HEK293 (cell line): Measurements from ENCODE around the gene KRT8.
A peak's percentile ranks its signal among the peaks of the same experiment; 100 is the strongest.

ENCODE experiments used
- CTCF ChIA-PET: fragments of 350-600 bp; formaldehyde crosslinking; extraction: SDS; loops from one replicate; lab custom pipeline; 2021; ENCODE audit warnings: antibody characterized with exemption; lab: Yijun Ruan, JAX
- POLR2A ChIA-PET: fragments of 300-600 bp; formaldehyde crosslinking; extraction: SDS; loops from one replicate; lab custom pipeline; 2020; ENCODE audit warnings: antibody characterized with exemption, inconsistent platforms; lab: Yijun Ruan, JAX
- H3K27ac ChIP-seq: fragments of 200-500 bp; sonication (Bioruptor generic); 2 replicates; pipeline ENCODE4 v1.5.1; 2014; ENCODE audit warnings: low read depth, low read length, control low read depth, inconsistent platforms; ENCODE audit errors: extremely low read depth
- H3K36me3 ChIP-seq, 2 experiments: fragments of 200-500 bp in 1 of 2; sonication (Bioruptor generic) in 1 of 2; 1 replicate in 1 of 2; 2 replicates in 1 of 2; pipeline ENCODE4 v1.5.1; 2014 to 2017; ENCODE audit warnings: inconsistent platforms in 2 of 2, low read length in 2 of 2; ENCODE audit not compliant: control insufficient read depth in 2 of 2, insufficient read depth in 1 of 2
- H3K4me1 ChIP-seq: fragments of 200-500 bp; sonication (Bioruptor generic); 2 replicates; pipeline ENCODE4 v1.5.1; 2014; ENCODE audit warnings: mild to moderate bottlenecking, low read length, inconsistent platforms; ENCODE audit not compliant: control insufficient read depth, insufficient read depth
- H3K4me3 ChIP-seq: 2 replicates; pipeline ENCODE4 v1.5.1; 2011; ENCODE audit warnings: low read depth, mild to moderate bottlenecking, control low read depth, low read length, moderate library complexity
- H3K9me3 ChIP-seq: fragments of 200-500 bp; sonication (Bioruptor generic); 2 replicates; pipeline ENCODE4 v1.5.1; 2014; ENCODE audit warnings: low read depth, low read length, inconsistent platforms; ENCODE audit not compliant: control insufficient read depth, insufficient read depth
- CTCF ChIP-seq: fragments of 450-650 bp; formaldehyde crosslinking; IDR thresholded peaks from 2 replicates; pipeline ENCODE4 v1.5.1; 2016; ENCODE audit warnings: missing biosample characterization, missing genetic modification characterization
- GLIS1 ChIP-seq: fragments of 450-650 bp; formaldehyde crosslinking; IDR thresholded peaks from 2 replicates; pipeline ENCODE4 v1.5.1; 2016; ENCODE audit warnings: missing biosample characterization, missing genetic modification characterization
- HOXC10 ChIP-seq: sonication (generic); formaldehyde crosslinking; IDR thresholded peaks from 2 replicates; pipeline ENCODE4 v1.8.1; 2023; ENCODE audit warnings: mild to moderate bottlenecking, missing genetic modification reagents
- HOXD13 ChIP-seq: sonication (generic); formaldehyde crosslinking; IDR thresholded peaks from 2 replicates; pipeline ENCODE4 v1.8.0; 2022; ENCODE audit warnings: missing genetic modification reagents, borderline replicate concordance
- MEIS1 ChIP-seq: sonication (generic); formaldehyde crosslinking; IDR thresholded peaks from 2 replicates; pipeline ENCODE4 v1.8.1; 2022; ENCODE audit warnings: missing genetic modification reagents, mild to moderate bottlenecking, borderline replicate concordance
- SP3 ChIP-seq: fragments of 450-650 bp; formaldehyde crosslinking; IDR thresholded peaks from 2 replicates; pipeline ENCODE4 v1.5.1; 2016; ENCODE audit warnings: missing biosample characterization, missing genetic modification characterization
- WT1 ChIP-seq: fragments of 450-650 bp; formaldehyde crosslinking; IDR thresholded peaks from 2 replicates; pipeline ENCODE4 v1.5.1; 2016; ENCODE audit warnings: missing biosample characterization, missing genetic modification characterization
- YY1 ChIP-seq: fragments of 450-650 bp; formaldehyde crosslinking; IDR thresholded peaks from 2 replicates; pipeline ENCODE4 v1.5.1; 2018; ENCODE audit warnings: missing biosample characterization, missing genetic modification characterization
- ZBTB10 ChIP-seq: fragments of 450-650 bp; formaldehyde crosslinking; IDR thresholded peaks from 2 replicates; pipeline ENCODE4 v1.5.1; 2016; ENCODE audit warnings: missing biosample characterization, missing genetic modification characterization
- ZBTB6 ChIP-seq: fragments of 450-650 bp; formaldehyde crosslinking; IDR thresholded peaks from 2 replicates; pipeline ENCODE4 v1.5.1; 2017; ENCODE audit warnings: missing biosample characterization, missing genetic modification characterization
- ZNF157 ChIP-seq: fragments of 450-650 bp; formaldehyde crosslinking; IDR thresholded peaks from 2 replicates; pipeline ENCODE4 v1.5.1; 2016; ENCODE audit warnings: missing biosample characterization, missing genetic modification characterization
- ZNF2 ChIP-seq: fragments of 450-650 bp; formaldehyde crosslinking; IDR thresholded peaks from 2 replicates; pipeline ENCODE4 v1.5.1; 2016; ENCODE audit warnings: missing biosample characterization, missing genetic modification characterization
- ZNF292 ChIP-seq: fragments of 450-650 bp; formaldehyde crosslinking; IDR thresholded peaks from 2 replicates; pipeline ENCODE4 v1.5.1; 2016; ENCODE audit warnings: low read depth, missing biosample characterization, missing genetic modification characterization, borderline replicate concordance
- ZNF366 ChIP-seq: fragments of 450-650 bp; formaldehyde crosslinking; conservative IDR thresholded peaks from 2 replicates; pipeline ENCODE4 v1.5.1; 2016; ENCODE audit warnings: missing biosample characterization, missing genetic modification characterization
- ZNF449 ChIP-seq: fragments of 450-650 bp; formaldehyde crosslinking; IDR thresholded peaks from 2 replicates; pipeline ENCODE4 v1.5.1; 2017; ENCODE audit warnings: missing biosample characterization, mild to moderate bottlenecking, missing genetic modification characterization, moderate library complexity
- ZNF513 ChIP-seq: fragments of 450-650 bp; IDR thresholded peaks from 2 replicates; pipeline ENCODE4 v1.5.1; 2018; ENCODE audit warnings: missing biosample characterization, missing genetic modification characterization
- ZNF544 ChIP-seq: fragments of 450-650 bp; formaldehyde crosslinking; IDR thresholded peaks from 2 replicates; pipeline ENCODE4 v1.5.0; 2017; ENCODE audit warnings: missing biosample characterization, missing genetic modification characterization
- ZNF555 ChIP-seq: fragments of 450-650 bp; formaldehyde crosslinking; conservative IDR thresholded peaks from 2 replicates; pipeline ENCODE4 v1.5.1; 2017; ENCODE audit warnings: missing biosample characterization, mild to moderate bottlenecking, missing genetic modification characterization, inconsistent platforms
- ZNF660 ChIP-seq: fragments of 450-650 bp; IDR thresholded peaks from 2 replicates; pipeline ENCODE4 v1.5.1; 2018; ENCODE audit warnings: missing biosample characterization, mild to moderate bottlenecking, missing genetic modification characterization
- ZNF692 ChIP-seq: fragments of 450-650 bp; formaldehyde crosslinking; IDR thresholded peaks from 2 replicates; pipeline ENCODE4 v1.5.1; 2016; ENCODE audit warnings: missing biosample characterization, missing genetic modification characterization
- ZNF843 ChIP-seq: fragments of 450-650 bp; formaldehyde crosslinking; IDR thresholded peaks from 2 replicates; pipeline ENCODE4 v1.5.1; 2016; ENCODE audit warnings: missing biosample characterization, missing genetic modification characterization

KRT8 gene

GRCh38 chr12:52877242-52877641 is 27.6 kb downstream of the KRT8 start (continued):
- no peak for TF ChIP-seq HOXD13
- TF ChIP-seq ZBTB10 (tag by site-specific recombination) = no peak
- TF ChIP-seq CTCF (tag by site-specific recombination) = 0 out of 2 replicates have a peak, but pooled peaks have one; percentile 10
- TF ChIP-seq ZNF292 (tag by site-specific recombination) = no peak
- TF ChIP-seq ZNF843 = no peak
- TF ChIP-seq GLIS1 (tag by site-specific recombination) = no peak
- no peak for TF ChIP-seq SP3 (tag by site-specific recombination)
- TF ChIP-seq YY1 (tag by site-specific recombination) = no peak
- no peak for TF ChIP-seq ZNF366 (tag by site-specific recombination)
- no peak for TF ChIP-seq ZNF660 (tag by site-specific recombination)
- no peak for TF ChIP-seq WT1
- 0 out of 2 replicates have a peak, but pooled peaks have one; percentile 39 for TF ChIP-seq ZNF157 (tag by site-specific recombination)
- TF ChIP-seq, all 188 proteins: peak for 5

GRCh38 chr12:52876372-52876771 is 28.5 kb downstream of the KRT8 start:
- H3K4me3 ChIP-seq = no peak overlapping the region
- TF ChIP-seq ZNF513 (tag by site-specific recombination) (no peak), ZNF292 (tag by site-specific recombination) (no peak), ZNF555 (tag by site-specific recombination) (no peak), GLIS1 (tag by site-specific recombination) (no peak), ZNF2 (tag by site-specific recombination) (no peak), ZBTB6 (tag by site-specific recombination) (peak; percentile 67; the same call in 1 of the 2 replicates), ZNF449 (peak; percentile 68; the same call in 1 of the 2 replicates), ZNF544 (tag by site-specific recombination) (no peak), ZNF692 (tag by site-specific recombination) (peak; percentile 33; the same call in 1 of the 2 replicates), HOXC10 (no peak), MEIS1 (CRISPR knock-in tag) (no peak)
- no peak overlapping the region for H3K27ac ChIP-seq
- ChIA-PET POLR2A (no interaction called here), CTCF (interaction anchor here (0.5 to 10.4 kb wide), 9 partner anchors 9 to 736 kb away, joined by 3 to 200 read pairs (median 5); partner anchors contain the start of gene KRT85)
- no peaks in the 10 kb centered on the region for H3K9me3 ChIP-seq
- H3K36me3 ChIP-seq = no peaks in the 10 kb centered on the region
- peaks cover 12% of the 10 kb centered on the region for H3K4me1 ChIP-seq
